NCI-H2171 treated with DMSO at 0.1 percent for 48 hours (cell line): ENCODE data around the gene GJC2.

Experiments used
- DNase-seq: peaks from one replicate; lab custom pipeline; 2025; lab: John Stamatoyannopoulos, UW

GJC2 gene

GRCh38 chr1:228114827-228115226, 34.9 kb upstream of the GJC2 start:
- DNase-seq: no peak

GRCh38 chr1:228117335-228117734, 32.4 kb upstream of the GJC2 start:
- no peak for DNase-seq

DNA sequence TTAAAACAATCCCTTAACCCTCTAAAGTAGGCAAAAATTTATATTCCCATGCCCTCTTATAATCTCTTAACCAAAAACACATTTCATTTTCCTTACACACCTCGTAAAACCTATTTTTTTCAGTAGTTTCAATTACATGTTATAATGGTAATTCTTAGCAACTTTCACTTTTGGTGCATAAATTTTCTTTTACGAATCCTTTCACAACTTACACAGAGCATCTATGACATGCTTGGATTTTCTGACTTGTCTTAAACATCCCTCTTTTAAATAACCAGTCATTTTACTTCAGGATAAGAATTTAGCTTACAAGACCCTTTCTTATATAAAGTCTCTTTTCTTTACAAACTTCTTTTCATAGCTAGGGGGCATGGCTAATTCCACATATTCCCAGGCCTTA, 31.7 kb upstream of the GJC2 start:
- no peak for DNase-seq

DNA sequence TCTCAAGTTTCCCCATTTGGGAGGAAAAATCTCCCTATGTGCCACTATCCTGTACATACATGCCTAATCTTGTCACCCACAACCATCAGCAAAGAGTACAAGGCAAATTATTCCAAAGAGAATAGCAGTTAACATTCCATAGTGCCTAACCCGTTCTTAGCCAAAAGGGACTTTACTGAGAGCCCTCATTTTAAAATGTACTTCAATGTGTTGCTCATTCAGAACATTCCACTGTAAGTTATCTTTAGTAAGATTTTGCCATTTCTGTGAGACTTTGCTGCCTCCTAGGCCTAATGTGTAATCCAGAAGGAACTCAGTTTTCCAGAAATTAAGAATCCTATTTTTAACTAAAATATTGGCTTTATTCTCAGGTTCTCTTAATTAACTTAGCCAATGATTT, 29.4 kb upstream of the GJC2 start:
- DNase-seq: no peak

DNA sequence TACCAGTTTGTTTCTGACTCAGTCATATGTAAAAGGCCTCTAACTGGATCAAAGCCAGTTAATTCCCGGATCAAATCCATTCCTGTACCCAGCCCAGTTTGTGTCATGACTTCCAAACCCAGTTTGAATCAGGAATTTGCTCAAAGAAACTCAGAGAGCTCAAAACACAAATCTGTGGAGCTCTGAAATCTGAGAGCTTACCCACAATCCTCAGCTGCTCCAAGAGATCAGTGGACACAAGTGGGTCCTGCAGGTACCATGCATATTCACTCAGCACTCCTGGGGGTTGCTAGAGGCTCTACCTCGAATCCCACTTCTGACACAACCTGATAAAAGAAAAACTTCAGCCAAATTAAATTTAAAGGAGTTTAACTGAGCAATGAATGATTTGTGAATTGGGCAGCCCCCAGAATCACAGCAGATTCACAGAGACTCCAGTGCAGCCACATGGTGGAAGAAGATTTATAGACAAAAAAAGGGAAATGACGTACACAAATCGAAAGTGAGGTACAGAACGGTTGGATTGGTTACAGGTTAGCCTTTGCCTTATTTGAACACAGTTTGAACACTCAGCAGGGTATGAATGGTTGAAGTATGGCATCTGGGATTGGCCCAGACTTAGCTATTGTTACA, 28.8 kb upstream of the GJC2 start:
- DNase-seq: no peak

- no peak for DNase-seq
Measured at GRCh38 chr1:228122921-228123441, 26.7 kb upstream of the GJC2 start.

DNA sequence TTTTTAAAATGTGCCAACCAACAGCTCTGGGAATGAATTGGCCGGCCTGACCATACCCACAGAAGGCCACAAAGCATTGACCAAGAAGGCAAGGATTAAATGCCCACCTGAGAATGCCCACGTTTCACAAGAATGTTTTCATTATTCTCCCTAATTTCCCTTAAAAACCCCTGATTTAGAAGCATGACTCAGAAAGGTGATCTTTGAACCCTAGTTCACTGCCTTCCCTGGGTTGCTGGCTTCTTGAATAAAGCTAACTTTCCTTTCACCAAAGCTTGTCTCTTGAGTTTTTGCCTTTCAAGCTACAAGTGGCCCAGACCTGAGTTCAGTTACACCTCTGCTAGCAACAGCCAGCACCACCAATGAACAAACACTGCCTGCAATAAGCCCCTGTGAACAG, 26.2 kb upstream of the GJC2 start:
- DNase-seq: no peak

DNA sequence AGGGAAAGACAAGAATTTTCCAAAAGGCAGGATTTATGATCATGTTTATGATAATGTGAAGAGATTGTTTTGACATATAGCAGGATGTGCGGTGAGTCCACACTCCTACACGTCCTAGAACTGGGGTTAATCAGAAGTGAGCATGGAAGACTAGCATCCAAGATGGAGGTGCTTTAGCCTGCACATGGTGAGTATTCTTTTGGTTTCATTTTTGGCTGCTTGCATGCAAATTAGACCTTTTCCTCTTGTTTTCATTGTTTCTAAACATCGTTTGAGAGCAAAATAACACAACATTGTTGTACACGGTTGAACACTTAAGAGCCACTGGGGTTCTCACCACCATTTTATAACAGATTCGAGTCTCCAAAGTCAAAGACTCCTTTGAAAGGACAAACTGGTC, 24.5 kb upstream of the GJC2 start:
- no peak for DNase-seq

DNA sequence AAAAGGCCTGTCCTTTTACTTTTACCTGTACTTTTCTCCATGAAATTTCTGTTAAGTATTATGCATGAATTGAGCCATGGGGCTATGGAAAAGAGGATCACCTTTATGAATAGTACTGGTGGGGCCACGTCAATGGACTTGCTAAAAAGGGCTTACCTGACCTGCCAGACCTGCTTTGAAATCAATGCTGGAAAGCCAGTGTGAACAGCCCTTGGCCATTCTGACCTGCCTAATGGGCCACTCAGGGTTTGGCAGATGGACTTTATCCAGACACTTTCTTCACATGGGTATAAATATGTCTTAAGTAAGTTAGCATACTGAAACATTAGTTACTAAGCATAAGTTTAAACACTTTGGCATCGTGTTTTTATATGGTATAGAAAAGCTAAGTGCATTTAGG, 18.0 kb upstream of the GJC2 start:
- DNase-seq: no peak

DNA sequence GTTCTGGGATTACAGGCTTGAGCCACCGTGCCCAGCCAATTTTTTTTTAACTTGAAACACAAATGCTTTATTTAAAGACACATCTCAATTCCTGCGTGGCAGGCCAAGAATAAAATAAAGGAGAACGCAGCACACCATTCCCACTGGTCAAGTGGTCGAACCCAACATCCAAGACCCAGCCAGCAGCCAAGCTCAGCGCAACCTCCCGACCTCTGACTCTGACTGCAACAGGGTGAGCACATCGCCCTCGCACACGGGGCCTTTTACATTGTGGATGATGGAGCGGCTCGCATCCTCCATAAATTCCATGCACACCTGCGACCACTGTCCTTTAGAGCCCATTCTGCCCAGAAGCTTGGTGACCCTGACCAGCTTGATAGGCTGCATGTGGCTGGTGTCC, 15.1 kb upstream of the GJC2 start:
- no peak for DNase-seq

DNA sequence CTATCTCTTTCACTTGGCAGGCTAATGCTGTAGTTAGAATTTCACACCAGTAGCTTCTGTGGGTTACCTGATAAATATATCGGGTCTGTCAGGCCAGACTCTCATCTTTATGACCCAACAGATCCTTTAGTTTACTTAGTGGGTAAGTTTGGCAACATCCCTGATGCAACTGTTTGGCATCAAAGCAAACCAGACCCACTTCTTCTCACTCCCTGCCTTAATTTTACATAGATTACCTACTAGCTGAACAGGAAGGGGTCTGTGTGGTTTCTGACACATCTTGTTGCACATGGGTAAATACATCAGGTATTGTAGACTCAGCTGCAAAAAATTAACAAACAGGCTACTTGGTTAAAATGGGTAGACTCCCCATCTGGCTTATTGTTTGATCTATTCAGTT, 12.8 kb upstream of the GJC2 start:
- no peak for DNase-seq

DNA sequence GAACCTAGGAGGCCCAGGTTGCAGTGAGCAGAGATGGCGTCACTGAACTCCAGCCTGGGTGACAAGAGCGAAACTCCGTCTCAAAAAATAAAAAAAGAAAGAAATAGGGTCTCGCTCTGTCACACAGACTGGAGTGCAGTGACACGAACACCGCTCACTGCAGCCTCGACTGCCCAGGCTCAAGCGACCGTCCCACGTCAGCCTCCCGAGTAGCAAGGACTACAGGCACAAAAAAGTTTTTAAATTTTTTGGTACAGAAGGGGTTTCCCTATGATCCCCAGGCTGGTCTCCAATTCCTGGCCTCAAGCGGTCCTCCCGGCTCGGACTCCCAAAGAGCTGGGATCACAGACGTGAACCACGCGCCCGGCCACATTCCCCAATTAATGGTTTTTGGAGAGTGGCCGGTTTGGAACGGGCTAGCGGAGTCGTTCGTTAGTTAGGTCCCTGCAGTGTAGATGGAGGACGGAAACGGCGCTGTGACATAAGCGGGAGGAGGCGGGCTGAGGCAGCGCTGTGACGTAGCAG, 10.3 kb upstream of the GJC2 start:
- DNase-seq: no peak

DNA sequence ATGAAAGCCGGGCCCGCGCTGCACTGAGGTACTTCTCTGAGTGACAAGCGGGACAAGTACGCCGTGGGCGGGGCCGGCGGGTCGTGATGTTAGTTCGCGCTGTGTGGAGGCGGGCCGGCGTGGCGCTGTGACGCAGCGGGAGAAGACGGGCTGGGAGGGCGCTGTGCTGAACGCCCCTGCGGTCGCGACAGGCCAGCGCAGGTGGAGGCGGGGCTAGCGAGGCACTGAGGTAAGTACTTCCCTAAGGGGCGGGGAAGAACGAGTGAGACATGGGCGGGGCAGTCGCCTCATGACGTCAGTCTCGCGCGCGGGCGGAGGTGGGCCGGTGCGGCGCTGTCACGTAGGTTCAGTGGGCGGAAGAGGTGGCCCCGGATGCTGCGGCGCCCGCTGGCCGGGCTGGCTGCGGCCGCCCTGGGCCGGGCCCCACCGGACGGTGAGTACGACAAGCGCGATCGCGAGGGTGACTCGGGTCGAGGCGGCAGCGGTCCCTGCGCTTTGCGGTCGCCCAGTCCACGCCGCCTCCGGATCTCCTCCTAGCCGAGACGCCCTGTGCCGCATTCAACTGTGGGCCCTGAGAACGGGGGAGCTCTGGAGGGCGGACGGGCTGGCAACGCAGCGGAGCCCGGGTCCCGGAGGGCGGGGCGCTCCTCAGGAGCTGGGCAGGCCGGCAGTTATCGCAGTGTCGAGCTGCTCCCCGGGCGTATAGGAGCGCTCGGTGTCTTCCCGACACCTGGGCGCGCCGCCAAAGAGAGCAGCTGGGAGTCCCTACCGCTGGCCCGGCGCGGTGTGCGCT, 9.6 kb upstream of the GJC2 start, which contains the start of gene GUK1:
Gene GUK1 (plus strand): TSS at position 349 of the 793 bp plus-strand sequence. CDS start 24 bp downstream, at position 373.
- DNase-seq: peak; percentile 99

DNA sequence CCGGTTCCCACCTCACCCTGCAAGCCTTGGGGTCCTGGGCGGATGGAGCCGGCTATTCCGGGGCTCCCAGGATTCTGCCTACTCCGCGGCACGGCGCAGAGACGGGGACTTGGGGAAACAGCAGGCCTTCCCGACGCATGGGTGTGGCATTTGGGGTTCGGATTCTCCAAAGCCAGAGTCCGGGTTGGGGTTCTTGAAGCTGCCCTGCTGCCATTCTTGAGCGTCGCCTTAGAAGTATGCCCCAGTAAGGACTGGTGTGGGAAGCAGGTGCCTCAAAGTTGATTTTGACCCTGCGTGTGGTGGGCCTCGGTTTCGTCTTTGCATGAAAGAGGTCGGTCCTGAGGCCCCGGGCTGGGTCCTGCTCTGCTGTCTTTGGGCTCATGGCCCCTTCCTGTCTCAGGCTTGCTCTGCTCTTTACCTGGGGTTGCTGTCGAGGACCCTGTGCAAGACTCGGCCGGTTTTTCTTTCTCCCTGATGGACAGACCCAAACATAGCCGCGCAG, 9.0 kb upstream of the GJC2 start:
- no peak for DNase-seq

GRCh38 chr1:228141226-228142044, 8.3 kb upstream of the GJC2 start:
- no peak for DNase-seq

DNA sequence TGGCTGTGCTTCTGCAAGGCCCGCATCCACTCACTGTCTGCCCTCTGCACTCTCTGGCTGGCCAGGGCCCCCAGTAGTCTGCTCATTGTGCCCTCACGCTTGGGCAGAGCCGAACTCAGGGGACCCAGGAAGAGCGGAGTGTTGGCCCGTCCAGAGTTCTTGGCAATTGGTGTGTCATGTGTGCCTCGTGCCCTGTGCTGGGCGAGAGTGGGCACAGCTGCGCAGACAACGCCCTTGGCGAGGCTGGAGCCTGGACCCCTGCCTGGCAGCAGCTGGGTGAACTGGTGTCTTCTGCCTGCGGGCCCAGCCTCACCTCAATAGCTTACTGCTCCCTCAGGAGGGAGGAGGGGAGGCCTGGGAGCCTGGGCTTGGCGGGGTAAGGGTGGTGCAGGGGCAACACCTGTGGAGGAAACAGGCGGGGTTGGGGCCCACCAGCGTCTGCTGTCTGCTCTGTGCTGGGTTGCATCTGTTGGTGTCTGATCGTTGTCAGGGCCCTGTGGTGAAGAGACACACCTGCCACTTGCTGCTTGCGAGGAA, 7.5 kb upstream of the GJC2 start:
- DNase-seq: peak; percentile 45

DNA sequence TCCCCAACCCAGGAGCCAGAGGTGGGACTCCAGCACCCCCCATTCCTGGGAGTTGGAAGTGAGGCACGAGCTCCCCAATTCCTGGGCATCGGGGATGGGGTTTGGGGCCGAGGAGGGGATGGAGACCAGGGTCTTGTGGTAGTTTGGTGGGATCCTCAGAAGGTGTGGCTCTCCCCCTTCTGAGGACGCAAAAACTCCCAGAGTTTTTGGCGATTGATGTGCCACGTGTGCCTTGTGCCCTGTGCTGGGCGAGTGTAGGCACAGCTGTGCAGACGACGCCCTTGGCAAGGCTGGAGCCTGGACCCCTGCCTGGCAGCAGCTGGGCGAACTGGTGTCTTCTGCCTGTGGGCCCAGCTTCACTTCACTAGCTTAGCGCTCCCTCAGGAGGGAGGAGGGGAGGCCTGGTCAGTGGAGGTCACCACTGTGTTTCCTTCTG, 7.0 kb upstream of the GJC2 start:
- no peak for DNase-seq

DNA sequence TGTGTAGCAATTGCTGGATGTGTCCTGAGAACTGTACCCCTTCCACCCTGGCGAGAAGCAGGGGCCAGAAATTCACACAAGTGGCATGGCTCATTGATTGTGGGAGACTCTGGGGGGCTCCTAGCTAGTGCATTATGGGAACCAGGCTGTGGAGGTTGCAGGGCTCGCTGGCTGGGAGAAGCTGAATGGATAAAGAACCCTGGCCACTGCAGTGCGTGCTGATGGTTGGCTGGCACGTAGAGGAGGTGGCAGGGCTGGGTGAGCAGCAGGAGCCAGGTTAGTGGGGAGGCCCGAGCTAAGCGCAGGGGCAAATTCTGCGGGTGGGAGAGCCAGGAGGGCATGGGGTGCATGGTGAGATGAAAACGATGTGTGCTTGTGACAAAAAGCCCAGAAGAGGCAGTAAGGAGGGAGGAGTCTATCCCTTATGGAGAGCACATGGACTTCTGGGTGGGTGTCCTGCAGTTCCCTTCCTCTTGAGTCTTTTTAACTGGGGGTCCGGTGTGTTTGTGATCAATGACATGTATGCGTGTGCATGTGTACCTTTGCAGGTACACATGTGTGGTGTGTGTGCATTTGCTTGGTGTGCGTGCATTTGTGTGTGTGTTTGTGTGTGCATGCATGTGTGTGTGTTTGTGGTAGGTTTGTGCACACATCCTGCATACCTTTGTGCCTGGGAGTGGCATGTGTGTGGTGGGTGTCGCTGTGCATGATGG, 6.1 kb upstream of the GJC2 start:
- DNase-seq: no peak

GRCh38 chr1:228144193-228144992, 5.3 kb upstream of the GJC2 start:
- no peak for DNase-seq

GRCh38 chr1:228144993-228145343, 4.8 kb upstream of the GJC2 start:
- DNase-seq: no peak
